Dedifferentiated amniotic fluid mesenchymal stem cell (primary cell): ENCODE measurements around the gene SIK2.
A peak's percentile ranks its signal among the peaks of the same experiment; 100 is the strongest.

ENCODE experiments used
- DNase-seq: peaks from one replicate; pipeline ENCODE4 v3.0.0-alpha.2; 2016; ENCODE audit errors: extremely low spot score

SIK2 gene

GRCh38 chr11:111729831-111730311, 127.6 kb downstream of the SIK2 start:
- no peak for DNase-seq

- DNase-seq = no peak
Measured at GRCh38 chr11:111730871-111731591, 128.8 kb downstream of the SIK2 start.

- DNase-seq = no peak
Measured at GRCh38 chr11:111731821-111732220, 129.6 kb downstream of the SIK2 start.

GRCh38 chr11:111733016-111733415, 130.8 kb downstream of the SIK2 start:
- peak; percentile 45 for DNase-seq

GRCh38 chr11:111733611-111734088, 131.4 kb downstream of the SIK2 start:
- no peak for DNase-seq

- no peak for DNase-seq
Measured at GRCh38 chr11:111734101-111734953, 132.1 kb downstream of the SIK2 start.

- DNase-seq = no peak
Measured at GRCh38 chr11:111734954-111735261, 132.7 kb downstream of the SIK2 start.

- DNase-seq = peak; percentile 99
Measured at GRCh38 chr11:111735262-111736116, 133.2 kb downstream of the SIK2 start.

- DNase-seq = peak; percentile 73
Measured at GRCh38 chr11:111736181-111736590, 133.9 kb downstream of the SIK2 start.

GRCh38 chr11:111736621-111737443, 134.6 kb downstream of the SIK2 start:
- no peak for DNase-seq

- DNase-seq = no peak
Measured at GRCh38 chr11:111737444-111738210, 135.4 kb downstream of the SIK2 start.

GRCh38 chr11:111739299-111739698, 137.1 kb downstream of the SIK2 start:
- DNase-seq = no peak

GRCh38 chr11:111741751-111742150, 139.5 kb downstream of the SIK2 start:
- DNase-seq = no peak

- DNase-seq = no peak
Measured at GRCh38 chr11:111743700-111744099, 141.5 kb downstream of the SIK2 start.

- peak; percentile 55 for DNase-seq
Measured at GRCh38 chr11:111745719-111746504, 143.7 kb downstream of the SIK2 start.

GRCh38 chr11:111748035-111748804, 146.0 kb downstream of the SIK2 start:
- no peak for DNase-seq

GRCh38 chr11:111749646-111750045, 147.4 kb downstream of the SIK2 start:
- DNase-seq = no peak

- DNase-seq = no peak
Measured at GRCh38 chr11:111756097-111756496, 153.8 kb downstream of the SIK2 start.

GRCh38 chr11:111759376-111759775, 157.1 kb downstream of the SIK2 start:
- no peak for DNase-seq
